Measurements from ENCODE around the gene PZP.
"Not testable (repeated sequence)": the region's sequence is repeated elsewhere in the genome, so short reads cannot be mapped to it uniquely, and the experiment has no call there.

PZP gene

DNA sequence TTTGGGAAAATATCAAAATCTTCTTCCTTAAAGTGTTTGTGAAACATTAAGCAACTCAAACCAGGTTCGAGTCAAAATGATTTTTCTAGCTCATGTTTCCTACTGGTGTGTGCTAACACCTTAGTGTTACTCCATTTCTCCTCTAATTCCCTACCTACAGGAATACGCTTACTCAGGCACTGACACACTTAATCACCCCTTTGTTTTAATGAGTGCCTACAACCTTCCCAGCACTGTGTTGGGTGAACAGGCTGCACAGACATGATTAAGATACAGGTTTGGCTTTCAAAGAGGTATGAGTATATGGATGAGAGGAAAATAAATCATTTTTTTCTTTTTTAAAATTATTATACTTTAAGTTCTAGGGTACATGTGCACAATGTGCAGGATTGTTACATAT is 15.6 kb upstream of the PZP start:
- TF ChIP-seq, protein P1, sequence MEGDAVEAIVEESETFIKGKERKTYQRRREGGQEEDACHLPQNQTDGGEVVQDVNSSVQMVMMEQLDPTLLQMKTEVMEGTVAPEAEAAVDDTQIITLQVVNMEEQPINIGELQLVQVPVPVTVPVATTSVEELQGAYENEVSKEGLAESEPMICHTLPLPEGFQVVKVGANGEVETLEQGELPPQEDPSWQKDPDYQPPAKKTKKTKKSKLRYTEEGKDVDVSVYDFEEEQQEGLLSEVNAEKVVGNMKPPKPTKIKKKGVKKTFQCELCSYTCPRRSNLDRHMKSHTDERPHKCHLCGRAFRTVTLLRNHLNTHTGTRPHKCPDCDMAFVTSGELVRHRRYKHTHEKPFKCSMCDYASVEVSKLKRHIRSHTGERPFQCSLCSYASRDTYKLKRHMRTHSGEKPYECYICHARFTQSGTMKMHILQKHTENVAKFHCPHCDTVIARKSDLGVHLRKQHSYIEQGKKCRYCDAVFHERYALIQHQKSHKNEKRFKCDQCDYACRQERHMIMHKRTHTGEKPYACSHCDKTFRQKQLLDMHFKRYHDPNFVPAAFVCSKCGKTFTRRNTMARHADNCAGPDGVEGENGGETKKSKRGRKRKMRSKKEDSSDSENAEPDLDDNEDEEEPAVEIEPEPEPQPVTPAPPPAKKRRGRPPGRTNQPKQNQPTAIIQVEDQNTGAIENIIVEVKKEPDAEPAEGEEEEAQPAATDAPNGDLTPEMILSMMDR (IDR thresholded peaks at IDR 0.05; ENCODE audit: extremely low read depth, missing control alignments): no peak
- DNase-seq (ENCODE audit: low spot score): no peak

DNA sequence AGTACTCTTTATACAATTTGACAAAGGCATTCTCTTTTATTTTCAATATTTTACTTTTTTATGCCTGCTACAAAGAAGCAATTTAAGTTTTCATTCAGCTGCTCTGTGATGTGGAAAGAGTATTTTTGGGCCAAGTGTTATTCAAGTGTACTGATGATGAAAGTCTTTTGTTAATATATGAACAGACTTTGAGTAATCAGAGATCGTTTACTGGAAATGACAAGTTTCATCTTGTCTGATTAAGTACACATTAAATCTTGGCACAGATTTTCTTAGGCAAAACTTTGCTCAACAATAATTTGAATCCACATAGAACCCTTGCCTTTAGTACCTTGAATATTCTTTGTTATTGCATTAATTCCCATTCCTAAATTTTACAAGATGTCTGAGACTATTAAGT is 13.3 kb upstream of the PZP start:
- no peak for DNase-seq (ENCODE audit: low spot score)
- TF ChIP-seq, protein P1 (IDR thresholded peaks at IDR 0.05; ENCODE audit: extremely low read depth, missing control alignments): no peak

DNA sequence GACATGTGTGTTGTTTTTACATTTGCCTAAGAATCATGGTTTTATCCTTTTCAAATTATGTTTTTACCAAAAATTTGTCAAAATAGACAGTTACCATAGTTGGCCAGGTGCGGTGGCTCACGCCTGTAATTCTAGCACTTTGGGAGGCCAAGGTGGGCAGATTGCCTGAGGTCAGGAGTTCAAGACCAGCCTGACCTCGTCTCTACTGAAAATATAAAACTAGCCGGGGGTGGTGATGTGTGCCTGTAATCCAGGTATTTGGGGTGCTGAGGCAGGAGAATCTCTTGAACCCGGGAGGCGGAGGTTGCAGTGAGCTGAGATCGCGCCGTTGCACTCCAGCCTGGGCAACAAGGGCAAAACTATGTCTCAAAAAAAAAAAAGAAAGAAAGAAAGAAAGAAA is 12.8 kb upstream of the PZP start:
- not testable (repeated sequence) for DNase-seq (ENCODE audit: low spot score)

DNA sequence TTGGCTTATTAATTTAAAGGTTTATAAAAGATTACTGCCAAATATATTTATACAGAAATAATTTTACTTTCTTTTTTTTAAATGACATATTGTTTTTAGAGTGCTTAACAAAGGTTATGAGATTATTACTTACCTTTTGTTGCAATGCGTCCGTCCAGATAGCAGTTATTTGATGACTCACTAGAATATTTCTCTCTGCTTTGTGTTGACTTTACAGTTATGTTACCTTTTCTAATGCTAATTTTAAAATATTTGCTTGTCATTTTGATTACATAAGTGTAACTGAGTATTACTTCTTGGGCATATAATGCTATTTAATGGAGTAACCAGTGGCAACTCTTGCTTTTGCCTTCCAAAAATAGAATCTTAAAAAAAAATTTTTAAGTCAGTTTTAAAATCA is 6.3 kb upstream of the PZP start:
- TF ChIP-seq, protein P1 (IDR thresholded peaks at IDR 0.05; ENCODE audit: extremely low read depth, missing control alignments): no peak
- DNase-seq (ENCODE audit: low spot score): no peak

DNA sequence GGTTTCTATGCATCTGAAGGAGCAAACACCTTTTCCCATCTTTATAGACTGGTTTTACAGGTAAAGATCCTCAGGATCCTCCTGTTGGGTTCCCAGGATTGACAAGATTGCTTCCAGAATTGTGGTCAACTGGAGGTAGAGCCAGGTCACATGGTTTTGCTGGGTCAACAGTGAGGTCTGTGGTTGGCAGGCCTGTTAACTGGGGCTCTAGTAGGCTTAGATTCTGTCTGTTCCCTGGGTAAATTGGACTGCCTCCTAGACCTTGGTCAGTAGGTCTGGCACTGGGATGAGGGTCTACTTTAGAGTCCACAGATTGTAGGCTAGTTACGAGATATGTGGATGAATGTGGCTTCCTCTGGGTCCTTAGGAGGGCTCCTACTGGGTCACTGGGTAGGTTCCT is 3.5 kb upstream of the PZP start:
- no peak for DNase-seq (ENCODE audit: low spot score)
- TF ChIP-seq, protein P1 (IDR thresholded peaks at IDR 0.05; ENCODE audit: extremely low read depth, missing control alignments): no peak

DNA sequence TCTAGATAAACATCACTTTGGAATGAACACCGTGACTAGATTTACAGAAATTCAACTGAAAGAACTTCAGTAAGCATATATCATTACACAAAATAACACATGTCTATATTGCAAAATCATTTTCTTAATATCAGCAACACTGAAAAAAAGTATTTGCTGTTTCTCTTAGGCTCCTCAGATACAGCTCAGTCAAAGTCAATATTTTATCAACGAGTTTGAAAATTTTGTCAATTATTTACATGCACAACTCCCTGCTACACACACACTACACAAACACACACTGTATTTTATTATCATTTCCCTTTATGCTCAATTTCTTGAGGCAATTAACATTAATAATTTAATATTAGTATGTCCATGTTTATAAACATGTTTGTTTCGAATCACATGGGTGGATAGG is 3.8 kb downstream of the PZP start:
- TF ChIP-seq, protein P1 (IDR thresholded peaks at IDR 0.05; ENCODE audit: extremely low read depth, missing control alignments): no peak
- DNase-seq (ENCODE audit: low spot score): no peak

DNA sequence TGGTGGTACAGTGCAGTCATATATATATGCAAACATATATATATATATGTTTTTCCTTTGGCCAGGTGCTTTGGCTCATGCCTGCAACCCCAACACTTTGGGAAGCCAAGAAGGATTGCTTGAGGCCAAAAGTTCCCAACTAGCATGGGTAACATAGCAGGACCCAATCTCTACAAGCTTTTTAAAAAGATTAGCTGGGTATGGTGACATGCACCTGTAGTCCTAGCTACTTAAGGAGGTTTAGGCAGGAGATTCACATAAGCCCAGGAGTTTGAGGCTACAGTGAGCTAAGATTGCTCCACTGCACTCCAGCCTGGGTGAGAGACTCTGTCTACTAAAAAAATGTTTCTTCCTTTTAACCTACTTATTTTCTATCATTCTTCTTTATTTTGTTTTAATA is 10.2 kb downstream of the PZP start:
- TF ChIP-seq, protein P1 (IDR thresholded peaks at IDR 0.05; ENCODE audit: extremely low read depth, missing control alignments): no peak
- DNase-seq (ENCODE audit: low spot score): no peak

DNA sequence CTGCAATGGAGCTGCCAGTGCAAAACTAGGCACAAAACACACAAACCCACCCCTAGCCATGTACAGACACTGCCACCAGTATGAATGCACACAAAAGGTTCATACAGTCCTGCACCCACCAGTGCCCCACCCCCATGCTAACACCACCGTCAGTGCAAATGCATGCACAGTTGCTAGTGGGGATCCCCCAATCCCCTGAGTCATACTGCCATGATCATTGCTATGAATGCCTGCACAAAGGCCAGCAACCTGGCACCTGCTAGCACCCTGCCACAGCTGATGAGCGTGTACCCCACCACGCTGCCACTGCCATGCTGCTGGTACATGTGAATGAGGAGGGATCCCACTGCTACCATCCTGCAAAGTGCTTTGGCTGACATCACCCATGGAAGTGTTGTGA is 23.9 kb downstream of the PZP start:
- TF ChIP-seq, protein P1 (IDR thresholded peaks at IDR 0.05; ENCODE audit: extremely low read depth, missing control alignments): no peak
- no peak for DNase-seq (ENCODE audit: low spot score)

All from GM20000 (cell line).